Left renal cortex interstitium (tissue), 4 donors: Measurements from ENCODE around the gene RNF212. TPM values are rescaled to one million over a fixed set of nuclear protein-coding genes. Genes with fewer than 3 reads are reported as not detected.

Source experiments
- DNase-seq, 4 donors: peaks; one replicate each; pipeline ENCODE4 v3.0.0-alpha.2; 2013; ENCODE audit warnings: low read depth in 4 of 4, low spot score in 2 of 4, missing footprints in 1 of 4
- polyA plus RNA-seq, 4 donors: library from polyadenylated mRNA; unstranded; fragments of 120-200 nt; gene quantifications; one replicate each; pipeline ENCODE4 v1.2.1, GENCODE V29; 2013; ENCODE audit not compliant: insufficient read length in 4 of 4

The RNF212 gene
- polyA plus RNA-seq, 4 donors, result 13.2 to 23.5 (median 17.0) TPM

DNA sequence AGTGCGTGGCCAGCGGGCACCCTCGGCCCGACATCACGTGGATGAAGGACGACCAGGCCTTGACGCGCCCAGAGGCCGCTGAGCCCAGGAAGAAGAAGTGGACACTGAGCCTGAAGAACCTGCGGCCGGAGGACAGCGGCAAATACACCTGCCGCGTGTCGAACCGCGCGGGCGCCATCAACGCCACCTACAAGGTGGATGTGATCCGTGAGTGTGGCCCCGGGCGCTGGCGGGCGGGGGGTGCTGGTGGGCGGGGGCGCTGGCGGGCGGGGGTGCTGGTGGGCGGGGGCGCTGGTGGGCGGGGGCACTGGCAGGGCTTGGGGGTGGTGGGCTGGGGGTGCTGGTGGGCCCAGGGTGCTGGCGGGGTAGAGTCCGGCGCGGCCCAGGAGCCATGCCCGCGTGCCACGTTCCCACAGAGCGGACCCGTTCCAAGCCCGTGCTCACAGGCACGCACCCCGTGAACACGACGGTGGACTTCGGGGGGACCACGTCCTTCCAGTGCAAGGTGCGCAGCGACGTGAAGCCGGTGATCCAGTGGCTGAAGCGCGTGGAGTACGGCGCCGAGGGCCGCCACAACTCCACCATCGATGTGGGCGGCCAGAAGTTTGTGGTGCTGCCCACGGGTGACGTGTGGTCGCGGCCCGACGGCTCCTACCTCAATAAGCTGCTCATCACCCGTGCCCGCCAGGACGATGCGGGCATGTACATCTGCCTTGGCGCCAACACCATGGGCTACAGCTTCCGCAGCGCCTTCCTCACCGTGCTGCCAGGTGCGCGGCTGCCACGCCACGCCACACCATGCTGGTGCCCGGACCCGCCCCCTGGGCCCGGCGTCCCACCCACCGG, 89.2 kb downstream of the RNF212 start:
- no peak for DNase-seq

DNA sequence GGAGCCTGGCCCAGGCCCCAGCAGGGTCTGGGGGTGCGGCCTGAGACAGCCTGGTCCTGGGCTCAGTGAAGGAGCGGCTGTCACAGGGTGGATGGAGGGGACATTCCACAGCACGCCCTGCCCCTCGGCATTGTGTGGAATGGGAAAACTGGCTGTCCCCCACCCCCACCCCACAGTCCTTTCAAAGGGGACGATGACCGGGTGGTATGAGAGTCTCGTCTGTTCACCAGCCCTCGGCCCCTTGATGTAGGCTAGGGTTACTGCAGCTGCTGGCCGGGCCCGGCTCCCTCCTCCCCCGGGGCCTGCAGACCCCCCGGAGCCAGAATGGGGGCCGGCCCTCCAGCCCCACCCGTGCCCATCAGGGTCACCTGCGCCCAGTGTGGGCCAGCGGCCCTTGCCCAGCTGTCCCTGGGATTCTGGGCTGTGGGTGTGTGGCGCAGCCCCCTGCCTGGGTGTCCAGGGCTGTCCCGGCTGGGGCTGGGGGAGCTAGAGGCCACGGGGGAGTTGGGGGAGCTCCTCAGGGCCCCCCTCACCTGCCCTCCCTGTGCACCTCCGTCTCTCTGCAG, 90.2 kb downstream of the RNF212 start:
- DNase-seq, result no peak

DNA sequence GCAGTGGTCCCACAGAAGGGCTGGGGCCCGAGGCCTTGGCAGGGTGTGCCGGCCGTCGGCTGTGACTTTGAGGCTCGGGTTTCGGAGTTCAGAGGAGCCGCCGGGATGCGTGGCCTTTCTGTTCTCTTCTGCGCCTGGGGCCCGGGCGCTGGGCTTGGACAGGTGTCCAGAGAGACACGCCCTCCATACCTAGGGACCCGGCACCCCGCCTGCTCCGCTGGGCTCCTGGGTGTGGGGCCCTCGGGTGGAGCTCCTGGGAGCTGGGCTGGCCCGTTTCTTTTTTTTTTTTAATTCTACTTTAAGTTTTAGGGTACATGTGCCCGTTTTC, 90.7 kb downstream of the RNF212 start:
- no peak for DNase-seq

DNA sequence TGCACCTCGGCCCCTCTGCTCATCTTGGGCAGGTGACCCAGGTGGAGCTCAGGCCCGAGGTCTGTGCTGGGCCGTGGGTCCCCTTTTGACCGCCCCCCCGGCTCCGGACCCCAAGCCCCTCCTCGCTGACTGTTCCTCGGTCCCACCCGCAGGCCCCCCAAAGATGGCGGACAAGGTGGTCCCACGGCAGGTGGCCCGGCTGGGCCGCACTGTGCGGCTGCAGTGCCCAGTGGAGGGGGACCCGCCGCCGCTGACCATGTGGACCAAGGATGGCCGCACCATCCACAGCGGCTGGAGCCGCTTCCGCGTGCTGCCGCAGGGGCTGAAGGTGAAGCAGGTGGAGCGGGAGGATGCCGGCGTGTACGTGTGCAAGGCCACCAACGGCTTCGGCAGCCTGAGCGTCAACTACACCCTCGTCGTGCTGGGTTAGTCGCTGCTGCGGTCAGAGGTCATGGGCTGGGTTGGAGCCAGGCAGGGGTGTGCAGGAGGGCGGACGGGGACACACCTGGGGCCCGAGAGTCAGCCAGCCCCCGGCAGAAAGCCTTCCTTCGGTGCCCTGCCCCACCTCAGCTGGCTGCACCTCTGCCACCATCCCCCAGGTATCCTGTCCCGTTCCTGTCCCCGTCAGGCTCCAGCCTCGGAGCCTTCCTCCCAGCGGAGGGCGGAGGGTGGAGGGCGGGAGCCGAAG, 91.2 kb downstream of the RNF212 start:
- DNase-seq, result no peak

Other genes with a start within 250 kb of the RNF212 start
- gene GAK, start 181.2 kb downstream of the RNF212 start, polyA plus RNA-seq, result 10 to 100 TPM; 47.4 to 91.5 (median 70.5) TPM
- gene TMEM175, start 181.1 kb downstream of the RNF212 start, polyA plus RNA-seq, result 10 to 100 TPM; 23.1 to 32.3 (median 27.3) TPM
- gene DGKQ, start 140.0 kb downstream of the RNF212 start, polyA plus RNA-seq, result 1 to 10 TPM; 6.0 to 9.6 (median 9.2) TPM
- 10 to 100 TPM in 3 of 4 donors, 1 to 10 TPM in 1; 9.8 to 21.5 (median 19.1) TPM for gene IDUA, start 126.5 kb downstream of the RNF212 start, polyA plus RNA-seq
- gene SLC26A1, start 120.2 kb downstream of the RNF212 start, polyA plus RNA-seq, result 10 to 100 TPM in 3 of 4 donors, 1 to 10 TPM in 1; 6.7 to 17.3 (median 13.6) TPM
- 10 to 100 TPM; 33.7 to 47.3 (median 41.6) TPM for gene FGFRL1, start 101.9 kb downstream of the RNF212 start, polyA plus RNA-seq
- 10 to 100 TPM; 10.3 to 15.1 (median 13.7) TPM for gene SPON2, start 59.0 kb upstream of the RNF212 start, polyA plus RNA-seq
- gene CTBP1, start 135.6 kb upstream of the RNF212 start, polyA plus RNA-seq, result 100 to 1,000 TPM; 106 to 172 (median 164) TPM
- 10 to 100 TPM; 58.6 to 83.3 (median 79.0) TPM for gene MAEA, start 176.3 kb upstream of the RNF212 start, polyA plus RNA-seq
- 10 to 100 TPM in 2 of 4 donors, 1 to 10 TPM in 2; 4.9 to 23.8 (median 13.5) TPM for gene UVSSA, start 233.6 kb upstream of the RNF212 start, polyA plus RNA-seq